HG03103 (cell line): ENCODE measurements around the gene CDC34.

ENCODE experiments used
- ATAC-seq: cut with Tn5 transposase; IDR thresholded peaks from one replicate; pipeline ENCODE4 v1.9.1; 2021; ENCODE audit warnings: low read depth; ENCODE audit not compliant: unreplicated experiment

The CDC34 gene

GRCh38 chr19:518598-519231, 12.8 kb upstream of the CDC34 start:
- no peak for ATAC-seq

GRCh38 chr19:519449-519865, 12.1 kb upstream of the CDC34 start:
- no peak for ATAC-seq

GRCh38 chr19:522726-523125, 8.8 kb upstream of the CDC34 start:
- ATAC-seq = no peak

GRCh38 chr19:524062-524674, 7.4 kb upstream of the CDC34 start:
- no peak for ATAC-seq

GRCh38 chr19:525029-525428, 6.5 kb upstream of the CDC34 start:
- no peak for ATAC-seq

- no peak for ATAC-seq
Measured at GRCh38 chr19:525857-526419, 5.6 kb upstream of the CDC34 start.

- ATAC-seq = no peak
Measured at GRCh38 chr19:530134-531008, 1.2 kb upstream of the CDC34 start.

- peak; percentile 53 for ATAC-seq
Measured at GRCh38 chr19:531009-531752, 379 bp upstream of the CDC34 start.

- ATAC-seq = no peak
Measured at GRCh38 chr19:532561-533363, 1.2 kb downstream of the CDC34 start.

- ATAC-seq = no peak
Measured at GRCh38 chr19:533364-534058, 2.0 kb downstream of the CDC34 start.

GRCh38 chr19:534088-534487, 2.5 kb downstream of the CDC34 start:
- ATAC-seq = no peak

- no peak for ATAC-seq
Measured at GRCh38 chr19:535017-535835, 3.7 kb downstream of the CDC34 start.

GRCh38 chr19:536031-536880, 4.7 kb downstream of the CDC34 start:
- no peak for ATAC-seq

GRCh38 chr19:536881-537404, 5.4 kb downstream of the CDC34 start:
- no peak for ATAC-seq

- no peak for ATAC-seq
Measured at GRCh38 chr19:538641-539428, 7.3 kb downstream of the CDC34 start.

GRCh38 chr19:539429-540030, 8.0 kb downstream of the CDC34 start:
- ATAC-seq = no peak
